ENCODE results near the gene FRA10AC1. TPM values are rescaled to one million over a fixed set of nuclear protein-coding genes. Genes with fewer than 3 reads are reported as not detected.

FRA10AC1 gene
- total and polyA plus RNA-seq, 2 of the 13 experiments (the other 11 are each of a cell fraction or from before 2014, with no cell fraction given), result 5.3 to 7.4 TPM

GRCh38 chr10:93672022-93672678 is 30.2 kb downstream of the FRA10AC1 start (continued):
- TF ChIP-seq ZNF660 (CRISPR knock-in tag; IDR thresholded peaks at IDR 0.05; ENCODE audit: borderline replicate concordance, low read depth) (no peak), ZNF75D (CRISPR knock-in tag; IDR thresholded peaks at IDR 0.05; ENCODE audit: borderline replicate concordance) (no peak), FUBP1 (CRISPR knock-in tag; IDR thresholded peaks at IDR 0.05; ENCODE audit: borderline replicate concordance) (no peak)

GRCh38 chr10:93671042-93671441 is 31.4 kb downstream of the FRA10AC1 start:
- intact Hi-C loops (cut with micrococcal nuclease; ENCODE audit: unreplicated experiment), result loop anchor here (5.0 kb wide), 1 partner anchor 69 kb away; the partner anchor contains the start of gene RBP4
- CTCF ChIA-PET (ENCODE audit: low intra/inter-chr PET ratio, low total read pairs), result no interaction called here
- in situ Hi-C loops (cut with HindIII; ENCODE audit: extremely low pct_ligation_motif_present, low pct_unique_long_range_greater_than_20kb), result no loop called here
- TF ChIP-seq HOXA3 (CRISPR knock-in tag; IDR thresholded peaks at IDR 0.05) (no peak), KLF13 (CRISPR knock-in tag; IDR thresholded peaks at IDR 0.05) (no peak), PRDM15 (CRISPR knock-in tag; IDR thresholded peaks at IDR 0.05) (no peak), CBX1 (IDR thresholded peaks at IDR 0.05; ENCODE audit: low read depth) (no peak), ZNF574 (CRISPR knock-in tag; IDR thresholded peaks at IDR 0.05) (no peak), RFX1 (IDR thresholded peaks at IDR 0.05) (no peak), RFX5 (IDR thresholded peaks at IDR 0.05; ENCODE audit: low read depth, low read length) (no peak), GATAD2A (CRISPR knock-in tag; IDR thresholded peaks at IDR 0.05) (peak; percentile 53; the same call in 1 of the 2 replicates), ZNF282 (IDR thresholded peaks at IDR 0.05; ENCODE audit: partially characterized antibody) (no peak), ZNF556 (CRISPR knock-in tag; IDR thresholded peaks at IDR 0.05; ENCODE audit: borderline replicate concordance) (no peak), MAX (IDR thresholded peaks at IDR 0.05) (no peak), ZNF468 (CRISPR knock-in tag; IDR thresholded peaks at IDR 0.05) (no peak)

More at GRCh38 chr10:93671042-93671441, 31.4 kb downstream of the FRA10AC1 start:
- no peaks in the 10 kb centered on the region for H3K27me3 ChIP-seq (ENCODE audit: control insufficient read depth in 1 of 2, insufficient read depth in 2 of 2, low read length in 2 of 2)
- H4K20me1 ChIP-seq (ENCODE audit: insufficient read depth, low read length), result no peaks in the 10 kb centered on the region
- peaks cover 35% of the 10 kb centered on the region for H3K4me1 ChIP-seq (ENCODE audit: insufficient read depth, low read length)
- FAIRE-seq (no peak), ATAC-seq (no peak), DNase-seq (ENCODE audit: low spot score) (no peak)
- peak overlapping the region; percentile 47 for H3K27ac ChIP-seq (ENCODE audit: extremely low read length, insufficient read depth, low read length)
- H3K9ac ChIP-seq (ENCODE audit: insufficient read depth, low read depth, low read length), result no peak overlapping the region
- H3K9me3 ChIP-seq (ENCODE audit: low read length), result no peaks in the 10 kb centered on the region
- WGBS (ENCODE audit: low lambda C conversion rate), result 25% methylated on average over 2 of the region's 2 CpGs
- no TSS peak for BruUV-seq (replicated peaks)
- POLR2A ChIA-PET, result interaction anchor here (1.6 kb wide), 1 partner anchor 71 kb away, joined by 6 read pairs; no protein-coding TSS in a partner anchor
- no peak overlapping the region for H3K4me2 ChIP-seq (ENCODE audit: low read depth, low read length)
- H3K79me2 ChIP-seq (ENCODE audit: insufficient read depth, low read length), result no peaks in the 10 kb centered on the region
- no peak overlapping the region for H2AFZ ChIP-seq (ENCODE audit: low read length)
- peaks cover 3 to 21% of the 10 kb centered on the region in 2 experiments; a peak in 3 of 5 replicates for H3K36me3 ChIP-seq (replicated peaks in 1 of 2; ENCODE audit: control insufficient read depth in 1 of 2, insufficient read depth in 2 of 2, low read length in 2 of 2)
- H3K4me3 ChIP-seq (replicated peaks in 1 of 3; ENCODE audit: insufficient read depth in 1 of 3, low read depth in 2 of 3, low read length in 3 of 3), result no peak overlapping the region

Measured in HepG2 (cell line).